Left colon (tissue), 2 donors: Measurements from ENCODE around the gene ACVR2A. TPM values are rescaled to one million over a fixed set of nuclear protein-coding genes. Genes with fewer than 3 reads are reported as not detected.

Experiments
- ATAC-seq: fragments of 200-7000 bp; cut with Tn5 transposase; one replicate; pipeline ENCODE4 v1.9.1; 2020; ENCODE audit warnings: mild to moderate bottlenecking, moderate library complexity
- DNase-seq, 2 donors: peaks; one replicate each; pipeline ENCODE4 v3.0.0-alpha.2; 2020
- intact Hi-C, 2 donors: fragments of 100-400 bp; cut with DNase I in 1 of 2; cut with micrococcal nuclease in 1 of 2; formaldehyde crosslinking; loops; one replicate each; pipeline versions ENCODE4 v1.11.2 to v1.14.0; 2022; cut with DNase I, micrococcal nuclease
- long read RNA-seq: library from polyadenylated mRNA; unstranded; transcript quantifications from one replicate; pipeline ENCODE4 v2.0.0, GENCODE V29; 2021
- total RNA-seq, 2 donors: library from RNA; stranded (reverse); fragmentation: NEBNext Ultra II Directional; extraction: Animal tissue kit (Norgen Biotek cat#: 25700); gene quantifications; one replicate each; pipeline ENCODE4 v1.2.1, GENCODE V29; 2021
- donor health status: DM: no; HTN: no; CAD: no.
- donor health status: DM: yes; HTN: yes; CAD: no.

ACVR2A gene
- total RNA-seq, result 10 to 100 TPM; 20.0 to 22.2 TPM
- long read RNA-seq, full-length matches to known transcripts, result 3 of 6 reads
- long read RNA-seq, partial matches to known transcripts, result 0 of 6 reads
- long read RNA-seq, other reads (novel, unspliced or antisense), result 3 of 6 reads

GRCh38 chr2:147844697-147845410, at the start of gene ACVR2A:
Gene ACVR2A, plus strand, starts transcription at chr2:147845029. Its CDS starts 124 bp downstream, at chr2:147845153.
- intact Hi-C loops, result no loop called here
- ATAC-seq (peak; percentile 42), DNase-seq (peak; percentile 28 to 56)

- no peak for DNase-seq
- intact Hi-C loops, result no loop called here
- ATAC-seq, result no peak
Observed at GRCh38 chr2:147800316-147800715, 44.5 kb upstream of the ACVR2A start.

GRCh38 chr2:147806846-147807245, 38.0 kb upstream of the ACVR2A start:
- intact Hi-C loops, result no loop called here
- DNase-seq (no peak), ATAC-seq (no peak)

GRCh38 chr2:147808520-147808919, 36.3 kb upstream of the ACVR2A start:
- no peak for DNase-seq
- intact Hi-C loops, result no loop called here
- ATAC-seq, result no peak

- intact Hi-C loops, result no loop called here
- ATAC-seq, result peak; percentile 76
Observed at GRCh38 chr2:147810883-147811765, 33.7 kb upstream of the ACVR2A start.

GRCh38 chr2:147818741-147819140, 26.1 kb upstream of the ACVR2A start:
- DNase-seq (no peak), ATAC-seq (no peak)
- intact Hi-C loops, result no loop called here

More at GRCh38 chr2:147810883-147811765, 33.7 kb upstream of the ACVR2A start:
- DNase-seq, result no peak

GRCh38 chr2:147824620-147825019, 20.2 kb upstream of the ACVR2A start:
- DNase-seq (no peak), ATAC-seq (no peak)
- intact Hi-C loops, result no loop called here

GRCh38 chr2:147826278-147827087, 18.3 kb upstream of the ACVR2A start:
- intact Hi-C loops, result no loop called here
- DNase-seq, result no peak
- no peak for ATAC-seq

- intact Hi-C loops, result no loop called here
- no peak for DNase-seq
- ATAC-seq, result no peak
Observed at GRCh38 chr2:147827088-147827375, 17.8 kb upstream of the ACVR2A start.

- ATAC-seq (no peak), DNase-seq (no peak)
- intact Hi-C loops, result no loop called here
Observed at GRCh38 chr2:147829106-147829505, 15.7 kb upstream of the ACVR2A start.

GRCh38 chr2:147836099-147836498, 8.7 kb upstream of the ACVR2A start:
- intact Hi-C loops, result no loop called here
- DNase-seq (no peak), ATAC-seq (no peak)

GRCh38 chr2:147843391-147843863, 1.4 kb upstream of the ACVR2A start:
- no peak for ATAC-seq
- intact Hi-C loops, result no loop called here
- DNase-seq, result no peak

- DNase-seq (peak; percentile 92 to 97), ATAC-seq (peak; percentile 94)
- intact Hi-C loops, result no loop called here
Observed at GRCh38 chr2:147843864-147844696, 749 bp upstream of the ACVR2A start.

GRCh38 chr2:147845411-147845971, 662 bp downstream of the ACVR2A start:
- no peak for DNase-seq
- intact Hi-C loops, result no loop called here
- ATAC-seq, result no peak

- intact Hi-C loops, result no loop called here
- no peak for DNase-seq
- no peak for ATAC-seq
Observed at GRCh38 chr2:147846412-147847081, 1.7 kb downstream of the ACVR2A start.

GRCh38 chr2:147847746-147848391, 3.0 kb downstream of the ACVR2A start:
- ATAC-seq, result no peak
- no peak for DNase-seq
- intact Hi-C loops, result no loop called here

- intact Hi-C loops, result no loop called here
- DNase-seq (no peak), ATAC-seq (peak; percentile 48)
Observed at GRCh38 chr2:147850838-147851237, 6.0 kb downstream of the ACVR2A start.
